Endothelial cell of umbilical vein (primary cell): ENCODE data around the gene TOR1B. TPM values are rescaled to one million over a fixed set of nuclear protein-coding genes. Genes with fewer than 3 reads are reported as not detected.

Experiments
- BruUV-seq: library from RNA; stranded (reverse); fragments of 400-500 nt; replicated peaks from 2 replicates; lab custom pipeline; 2021; lab: Mats Ljungman, UMichigan
- CTCF ChIA-PET: fragments of 300-600, 350-600 bp; sonication (Branson Sonifier 250); formaldehyde crosslinking; loops from one replicate; lab custom pipeline; 2021; ENCODE audit warnings: antibody characterized with exemption, inconsistent platforms; lab: Charles Lee
- POLR2A ChIA-PET: fragments of 300-600, 350-600 bp; sonication (Branson Sonifier 250); formaldehyde crosslinking; loops from one replicate; lab custom pipeline; 2021; ENCODE audit warnings: antibody characterized with exemption, inconsistent platforms; lab: Charles Lee
- DNase-seq: peaks from one replicate; pipeline ENCODE4 v3.0.0-alpha.2; 2011; ENCODE audit warnings: low read depth, low spot score
- FAIRE-seq: peaks from 2 replicates; lab custom pipeline; 2011; peaks lifted over from hg19 to GRCh38; lab: Jason Lieb, UNC
- H2AFZ ChIP-seq: 2 replicates; pipeline ENCODE4 v1.6.0; 2012; ENCODE audit warnings: low read depth, low read length, control low read depth, inconsistent platforms
- H3K27ac ChIP-seq: 2 replicates; pipeline ENCODE4 v1.5.1; 2011; ENCODE audit warnings: low read depth, mild to moderate bottlenecking, control low read depth, low read length, moderate library complexity; ENCODE audit not compliant: insufficient read depth
- H3K27me3 ChIP-seq, 2 experiments: 2 replicates each; pipeline versions ENCODE4 v1.6.0 to v1.6.1; 2011; ENCODE audit warnings: low read length in 2 of 2, mixed read lengths in 1 of 2; ENCODE audit not compliant: control insufficient read depth in 2 of 2, insufficient read depth in 2 of 2
- H3K36me3 ChIP-seq, 2 experiments: 2 replicates in 1 of 2; 3 replicates in 1 of 2; pipeline ENCODE4 v1.5.1; 2011; ENCODE audit warnings: low read length in 2 of 2, mild to moderate bottlenecking in 1 of 2, moderate library complexity in 1 of 2; ENCODE audit not compliant: control insufficient read depth in 2 of 2, insufficient read depth in 2 of 2; ENCODE audit errors: extremely low read depth in 1 of 2
- H3K4me1 ChIP-seq: 3 replicates; pipeline ENCODE4 v1.5.1; 2011; ENCODE audit warnings: mild to moderate bottlenecking, low read length; ENCODE audit not compliant: control insufficient read depth, insufficient read depth; ENCODE audit errors: extremely low read depth
- H3K4me2 ChIP-seq: 2 replicates; pipeline ENCODE4 v1.6.1; 2011; ENCODE audit warnings: low read length, control low read depth, mixed read lengths; ENCODE audit not compliant: insufficient read depth
- H3K4me3 ChIP-seq, 3 experiments: fragments of 200-600 bp in 1 of 3; sonication (generic), shearing (Covaris generic) in 1 of 3; replicated peaks in 1 of 3; 2 replicates each; pipeline ENCODE4 v1.5.1; 2011 to 2016; ENCODE audit warnings: control low read depth in 3 of 3, low read length in 3 of 3, mild to moderate bottlenecking in 2 of 3, inconsistent platforms in 1 of 3, low read depth in 1 of 3, moderate library complexity in 1 of 3; ENCODE audit not compliant: insufficient read depth in 1 of 3
- H3K79me2 ChIP-seq: 2 replicates; pipeline ENCODE4 v1.6.0; 2012; ENCODE audit warnings: low read length, inconsistent platforms; ENCODE audit not compliant: control insufficient read depth, insufficient read depth
- H3K9ac ChIP-seq: replicated peaks from 2 replicates; pipeline ENCODE3; 2011; ENCODE audit warnings: low read length, control low read depth; ENCODE audit not compliant: insufficient read depth; ENCODE audit errors: extremely low read depth
- H3K9me1 ChIP-seq: replicated peaks from 3 replicates; pipeline ENCODE4 v1.6.0; 2011; ENCODE audit warnings: mild to moderate bottlenecking, low read length; ENCODE audit not compliant: control insufficient read depth, insufficient read depth; ENCODE audit errors: extremely low read depth
- H3K9me3 ChIP-seq: replicated peaks from 2 replicates; pipeline ENCODE4 v1.5.1; 2012; ENCODE audit warnings: low read length, inconsistent platforms; ENCODE audit not compliant: control insufficient read depth, insufficient read depth
- H4K20me1 ChIP-seq: replicated peaks from 2 replicates; pipeline ENCODE3; 2011; ENCODE audit warnings: mild to moderate bottlenecking, low read length; ENCODE audit not compliant: control insufficient read depth, insufficient read depth; ENCODE audit errors: extremely low read depth
- CTCF ChIP-seq, 2 donors: IDR thresholded peaks; 1 replicate in 1 of 2; 2 replicates in 1 of 2; pipeline ENCODE4 v1.5.1; 2011; ENCODE audit warnings: low read length in 2 of 2, mild to moderate bottlenecking in 2 of 2, moderate library complexity in 2 of 2, control low read depth in 1 of 2, inconsistent platforms in 1 of 2, low read depth in 1 of 2; ENCODE audit not compliant: insufficient read depth in 1 of 2; ENCODE audit errors: extremely low read depth in 1 of 2
- EZH2 ChIP-seq: IDR thresholded peaks from 2 replicates; pipeline ENCODE4 v1.6.1; 2012; ENCODE audit warnings: borderline replicate concordance, low read depth, mild to moderate bottlenecking, moderate library complexity, low read length, inconsistent platforms; ENCODE audit not compliant: severe bottlenecking
- FOS ChIP-seq: IDR thresholded peaks from 2 replicates; pipeline ENCODE4 v1.6.1; 2011; ENCODE audit warnings: mild to moderate bottlenecking, low read length, moderate library complexity, borderline replicate concordance; ENCODE audit not compliant: insufficient read depth
- GATA2 ChIP-seq: IDR thresholded peaks from 2 replicates; pipeline ENCODE4 v1.7.0; 2011; ENCODE audit warnings: low read depth, mild to moderate bottlenecking, moderate library complexity, mixed read lengths, low read length; ENCODE audit not compliant: insufficient read length, insufficient read depth
- JUN ChIP-seq: IDR thresholded peaks from 2 replicates; pipeline ENCODE4 v1.6.1; 2011; ENCODE audit warnings: borderline replicate concordance, low read depth; ENCODE audit not compliant: insufficient read length, insufficient read depth
- MAX ChIP-seq: IDR thresholded peaks from 2 replicates; pipeline ENCODE4 v1.6.1; 2011; ENCODE audit not compliant: insufficient read depth, insufficient read length
- MYC ChIP-seq: IDR thresholded peaks from one replicate; pipeline ENCODE4 v1.6.1; 2011; ENCODE audit warnings: mild to moderate bottlenecking, low read depth, low read length
- POLR2A ChIP-seq: IDR thresholded peaks from 2 replicates; pipeline ENCODE4 v1.6.1; 2012; ENCODE audit warnings: low read depth, mild to moderate bottlenecking, control low read depth, low read length
- POLR2AphosphoS5 ChIP-seq: IDR thresholded peaks from 2 replicates; pipeline ENCODE4 v1.6.1; 2012; ENCODE audit warnings: low read depth, mild to moderate bottlenecking, control low read depth, low read length, moderate library complexity; ENCODE audit not compliant: insufficient read depth
- dilution Hi-C: fragments of 300-500 bp; cut with MboI; formaldehyde crosslinking; loops from one replicate; pipeline ENCODE4 v1.15.0; 2019; ENCODE audit warnings: low sequenced_read_pairs; ENCODE audit not compliant: extremely low pct_ligation_motif_present
- intact Hi-C: fragments of 100-400 bp; cut with micrococcal nuclease; formaldehyde crosslinking; loops from one replicate; pipeline ENCODE4 v1.10.0; 2022
- polyA plus RNA-seq, 4 experiments: library from polyadenylated mRNA; depleted of rRNA in 3 of 4; stranded (reverse) in 3 of 4; unstranded in 1 of 4; fragments of >200 nt; gene quantifications; 2 replicates each; pipeline versions ENCODE4 v1.2.1 to v1.2.3, GENCODE V29; 2011 to 2012; ENCODE audit warnings: missing spikeins in 1 of 4
- total RNA-seq: library from RNA; stranded (reverse); gene quantifications from 2 replicates; pipeline ENCODE4 v1.2.3, GENCODE V29; 2021

TOR1B gene
- total and polyA plus RNA-seq, 2 donors (not counting 3 experiments of a cell fraction or from before 2014, with no cell fraction given), result 27.0 to 29.5 TPM

GRCh38 chr9:129810116-129810515, 7.1 kb downstream of the TOR1B start:
- no peak for FAIRE-seq
- dilution Hi-C loops, result no loop called here
- Histone ChIP-seq H3K27me3 (no peaks in the 10 kb centered on the region), H3K4me3 (no peak overlapping the region), H3K9me3 (no peaks in the 10 kb centered on the region), H3K27ac (no peak overlapping the region), H3K9me1 (no peaks in the 10 kb centered on the region), H3K9ac (no peak overlapping the region), H3K4me2 (no peak overlapping the region), H3K79me2 (peaks cover 2% of the 10 kb centered on the region), H3K4me1 (peaks cover 3% of the 10 kb centered on the region), H4K20me1 (no peaks in the 10 kb centered on the region), H2AFZ (no peak overlapping the region), H3K36me3 (peaks cover 2 to 8% of the 10 kb centered on the region in 2 experiments)
- BruUV-seq, result no TSS peak
- CTCF ChIA-PET, result interaction anchor here (1.4 kb wide), 1 partner anchor 29 kb away, joined by 3 read pairs; no protein-coding TSS in a partner anchor
- TF ChIP-seq GATA2, result no peak
- DNase-seq, result no peak
- intact Hi-C loops, result no loop called here
- POLR2A ChIA-PET, result no interaction called here

GRCh38 chr9:129810788-129811187, 7.8 kb downstream of the TOR1B start:
- no peak overlapping the region for H3K4me2 ChIP-seq
- H3K4me1 ChIP-seq, result peaks cover 2% of the 10 kb centered on the region
- no peaks in the 10 kb centered on the region for H4K20me1 ChIP-seq
- H3K27me3 ChIP-seq, result no peaks in the 10 kb centered on the region
- no peak overlapping the region for H2AFZ ChIP-seq
- H3K4me3 ChIP-seq, result no peak overlapping the region
- TF ChIP-seq FOS (no peak), MYC (no peak), CTCF (IDR thresholded peaks at IDR 0.05; ENCODE audit: extremely low read depth in 1 of 2, insufficient read depth in 1 of 2, low read depth in 1 of 2, low read length in 2 of 2) (no peak), GATA2 (no peak), EZH2 (no peak), POLR2AphosphoS5 (no peak), POLR2A (no peak), JUN (no peak), MAX (no peak)
- H3K79me2 ChIP-seq, result peaks cover 2% of the 10 kb centered on the region
- H3K36me3 ChIP-seq, result peaks cover 2 to 10% of the 10 kb centered on the region in 2 experiments
- FAIRE-seq (no peak), DNase-seq (no peak)
- H3K9me1 ChIP-seq, result no peaks in the 10 kb centered on the region
- H3K27ac ChIP-seq, result no peak overlapping the region
- POLR2A ChIA-PET, result no interaction called here
- H3K9me3 ChIP-seq, result no peaks in the 10 kb centered on the region
- CTCF ChIA-PET, result no interaction called here
- H3K9ac ChIP-seq, result no peak overlapping the region
- intact Hi-C loops (no loop called here), dilution Hi-C loops (no loop called here)
- TSS peak; percentile 11 for BruUV-seq
